GM18502 (cell line): ENCODE data around the gene RGS6.
A peak's percentile ranks its signal among the peaks of the same experiment; 100 is the strongest.
"Not testable (repeated sequence)": the region's sequence is repeated elsewhere in the genome, so short reads cannot be mapped to it uniquely, and the experiment has no call there.

Experiments used
- ATAC-seq: cut with Tn5 transposase; IDR thresholded peaks from one replicate; pipeline ENCODE4 v1.9.1; 2021; ENCODE audit warnings: mild to moderate bottlenecking; ENCODE audit not compliant: unreplicated experiment, poor library complexity

The RGS6 gene

GRCh38 chr14:72476657-72477499 is 544.6 kb downstream of the RGS6 start:
- peak; percentile 86 for ATAC-seq

GRCh38 chr14:72477578-72477977 is 545.3 kb downstream of the RGS6 start:
- not testable (repeated sequence) for ATAC-seq

- ATAC-seq, result no peak
Measured at GRCh38 chr14:72478471-72478893, 546.3 kb downstream of the RGS6 start.

- no peak for ATAC-seq
Measured at GRCh38 chr14:72479461-72479931, 547.3 kb downstream of the RGS6 start.

- ATAC-seq, result no peak
Measured at GRCh38 chr14:72480464-72481243, 548.4 kb downstream of the RGS6 start.

GRCh38 chr14:72483311-72483710 is 551.1 kb downstream of the RGS6 start:
- no peak for ATAC-seq

- no peak for ATAC-seq
Measured at GRCh38 chr14:72485695-72486094, 553.5 kb downstream of the RGS6 start.

GRCh38 chr14:72488514-72488913 is 556.3 kb downstream of the RGS6 start:
- ATAC-seq, result no peak

- ATAC-seq, result no peak
Measured at GRCh38 chr14:72492196-72492595, 560.0 kb downstream of the RGS6 start.

GRCh38 chr14:72495668-72496067 is 563.4 kb downstream of the RGS6 start:
- ATAC-seq, result no peak

- ATAC-seq, result no peak
Measured at GRCh38 chr14:72498646-72499045, 566.4 kb downstream of the RGS6 start.

- ATAC-seq, result no peak
Measured at GRCh38 chr14:72499746-72500145, 567.5 kb downstream of the RGS6 start.

- no peak for ATAC-seq
Measured at GRCh38 chr14:72500234-72500838, 568.1 kb downstream of the RGS6 start.

- ATAC-seq, result no peak
Measured at GRCh38 chr14:72501439-72501838, 569.2 kb downstream of the RGS6 start.

GRCh38 chr14:72503271-72503670 is 571.0 kb downstream of the RGS6 start:
- no peak for ATAC-seq

- ATAC-seq, result no peak
Measured at GRCh38 chr14:72503696-72504368, 571.6 kb downstream of the RGS6 start.

GRCh38 chr14:72510566-72510965 is 578.3 kb downstream of the RGS6 start:
- no peak for ATAC-seq

- ATAC-seq, result no peak
Measured at GRCh38 chr14:72512281-72512680, 580.1 kb downstream of the RGS6 start.

- no peak for ATAC-seq
Measured at GRCh38 chr14:72512925-72513324, 580.7 kb downstream of the RGS6 start.

GRCh38 chr14:72513346-72513745 is 581.1 kb downstream of the RGS6 start:
- ATAC-seq, result no peak
